Motor neuron (in vitro differentiated cells): ENCODE data around the gene EXPH5. TPM values are rescaled to one million over a fixed set of nuclear protein-coding genes. Genes with fewer than 3 reads are reported as not detected.
A peak's percentile ranks its signal among the peaks of the same experiment; 100 is the strongest.

ENCODE experiments used
- ATAC-seq, 8 experiments: fragments of 200-7000 bp; cut with Tn5 transposase; replicated peaks in 6 of 8; 2 replicates each; pipeline ENCODE4 v1.8.0; 2021; ENCODE audit warnings: mild to moderate bottlenecking in 8 of 8, moderate library complexity in 8 of 8
- H3K27ac ChIP-seq, 2 donors: fragments of 250-450 bp; sonication (Bioruptor Pico); 2 replicates each; pipeline ENCODE4 v1.9.0; 2021; ENCODE audit warnings: antibody characterized with exemption in 2 of 2, mild to moderate bottlenecking in 2 of 2, moderate library complexity in 1 of 2
- H3K4me1 ChIP-seq, 2 donors: fragments of 250-450 bp; sonication (Bioruptor Pico); replicated peaks in 1 of 2; 2 replicates each; pipeline ENCODE4 v1.6.1; 2021; ENCODE audit warnings: antibody characterized with exemption in 2 of 2, mild to moderate bottlenecking in 2 of 2, moderate library complexity in 1 of 2
- H3K4me3 ChIP-seq, 5 donors: fragments of 250-450 bp; sonication (Bioruptor Pico); 2 replicates each; pipeline ENCODE4 v1.9.0; 2021; ENCODE audit warnings: antibody characterized with exemption in 5 of 5, mild to moderate bottlenecking in 5 of 5, moderate library complexity in 4 of 5
- WGBS, 10 experiments: fragments of 450-650 bp; shearing (Covaris generic); methylation state at CpG; one replicate each; pipeline ENCODE4 v1.0.0; 2022; 5-methylcytosine and 5-hydroxymethylcytosine counted together
- in situ Hi-C, 9 experiments: fragments of 400-800 bp; cut with MboI; loops; one replicate each; pipeline ENCODE4 v1.15.0; 2021; ENCODE audit warnings: low sequenced_read_pairs in 9 of 9, low pct_unique_long_range_greater_than_20kb in 2 of 9; ENCODE audit not compliant: unreplicated experiment in 9 of 9
- total RNA-seq, 8 experiments: library from RNA; unstranded; fragments of 300-600 nt; gene quantifications; 2 replicates each; pipeline versions ENCODE4 v1.2.3 to v1.2.4, GENCODE V29; 2022

EXPH5 gene
- total RNA-seq, 8 experiments from 2014 or later: 0.16 to 17.3 (median 0.77) TPM

DNA sequence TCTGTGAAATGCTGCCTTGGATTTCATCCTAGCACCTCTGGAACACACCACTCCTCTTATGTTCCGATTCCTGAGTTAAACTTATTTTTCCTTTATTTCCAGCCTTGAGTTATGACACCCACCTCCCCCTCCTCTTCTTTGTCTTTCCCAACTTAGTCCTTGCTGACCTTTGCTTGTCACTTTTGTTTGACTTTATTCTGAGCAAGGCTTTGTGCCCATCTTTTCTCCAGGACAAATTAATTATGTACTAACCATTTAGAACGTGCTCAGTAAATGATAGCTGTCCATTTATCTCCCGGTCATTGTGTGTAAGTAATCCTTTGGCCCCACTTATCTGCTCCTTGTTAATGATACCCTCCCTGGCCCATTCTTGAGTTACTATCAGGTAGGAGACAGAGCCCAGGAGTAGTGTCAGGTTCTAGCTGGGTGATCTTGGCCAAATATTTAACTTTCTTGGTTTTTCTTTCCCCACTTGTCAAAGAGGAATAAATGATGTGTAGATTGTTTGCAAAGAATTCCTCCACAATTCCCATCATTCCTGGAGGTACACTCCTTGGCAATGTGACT lies 44.2 kb downstream of the EXPH5 start:
- WGBS, 10 experiments: 34 to 87% (median 60%) methylated on average over 1 to 3 of the region's 3 CpGs; no CpG with 5 or more reads in 1 of the 10 experiments
- H3K4me3 ChIP-seq: no peak overlapping the region
- no peaks in the 10 kb centered on the region for H3K4me1 ChIP-seq
- in situ Hi-C loops: no loop called here
- no peak overlapping the region for H3K27ac ChIP-seq
- ATAC-seq: no peak

DNA sequence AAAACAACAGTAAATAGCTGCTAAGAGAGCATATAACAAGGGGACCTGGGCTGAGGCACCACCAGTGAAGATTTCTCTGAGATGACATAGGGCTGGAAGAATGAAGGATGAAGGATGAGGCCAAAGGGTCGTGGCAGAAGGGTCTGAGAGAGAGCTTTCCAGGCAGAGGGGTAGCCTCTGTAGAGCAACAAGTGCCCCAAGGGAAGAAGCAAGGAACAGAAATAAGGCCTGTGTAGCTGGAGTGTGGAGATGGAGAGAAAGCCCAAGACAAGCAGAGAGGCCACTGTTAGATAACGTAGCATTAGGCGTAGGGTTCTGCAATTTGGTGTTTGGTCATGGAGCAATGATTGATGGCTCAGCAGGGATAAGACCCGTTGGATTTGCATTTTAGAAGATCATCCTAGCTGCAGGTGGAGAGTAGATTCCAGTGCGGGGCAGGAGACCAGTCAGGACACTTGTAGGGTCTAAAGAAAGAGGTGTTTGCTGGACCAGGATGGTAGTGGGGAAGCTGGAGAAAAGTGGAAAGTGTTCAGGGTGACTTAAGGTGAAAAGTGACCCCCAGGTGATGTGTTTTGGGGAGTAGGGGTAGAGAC lies 47.6 kb downstream of the EXPH5 start:
- ATAC-seq: no peak
- Histone ChIP-seq H3K4me1 (no peaks in the 10 kb centered on the region), H3K27ac (no peak overlapping the region), H3K4me3 (no peak overlapping the region)
- WGBS, 10 experiments: 58 to 93% (median 74%) methylated on average over 2 to 4 of the region's 5 CpGs; no CpG with 5 or more reads in 2 of the 10 experiments
- in situ Hi-C loops: no loop called here

GRCh38 chr11:108543316-108543964 lies 50.1 kb downstream of the EXPH5 start:
- H3K4me1 ChIP-seq: no peaks in the 10 kb centered on the region
- H3K27ac ChIP-seq: no peak overlapping the region
- H3K4me3 ChIP-seq: no peak overlapping the region
- in situ Hi-C loops: no loop called here
- peak in 3 of 8 experiments; percentile 48 to 63 (median 58) for ATAC-seq
- WGBS, 10 experiments: 0 to 78% (median 39%) methylated on average over 1 to 5 of the region's 5 CpGs; no CpG with 5 or more reads in 2 of the 10 experiments

DNA sequence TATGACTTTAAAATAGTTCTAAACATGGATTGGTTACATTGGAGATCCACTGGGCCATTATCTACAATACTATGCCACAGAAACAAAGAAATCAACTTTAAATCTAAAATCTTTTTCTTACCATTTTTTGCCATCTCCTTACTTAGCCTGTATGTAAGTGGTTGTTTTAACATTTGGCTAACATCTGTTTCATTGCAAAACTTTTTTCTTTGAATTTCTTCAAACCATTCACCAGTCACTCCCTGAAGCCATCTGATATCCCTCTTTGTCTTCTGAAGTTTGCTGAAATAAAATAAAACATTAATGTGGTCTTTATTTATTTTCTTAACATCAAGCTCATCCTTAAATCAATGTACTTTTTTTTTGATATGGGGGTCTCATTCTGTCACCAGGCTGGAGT lies 52.0 kb downstream of the EXPH5 start:
- no peak overlapping the region for H3K4me3 ChIP-seq
- in situ Hi-C loops: no loop called here
- no peak overlapping the region for H3K27ac ChIP-seq

GRCh38 chr11:108538502-108538901 lies 55.1 kb downstream of the EXPH5 start:
- in situ Hi-C loops: no loop called here
- 68 to 100% (median 89%) methylated on average over 1 to 4 of the region's 4 CpGs for WGBS, 10 experiments
- Histone ChIP-seq H3K4me1 (no peaks in the 10 kb centered on the region), H3K27ac (no peak overlapping the region), H3K4me3 (no peak overlapping the region)
- no peak for ATAC-seq

More for the DNA sequence above, 52.0 kb downstream of the EXPH5 start:
- H3K4me1 ChIP-seq: no peaks in the 10 kb centered on the region
- ATAC-seq: peak in 2 of 8 experiments; percentile 64 to 78

- ATAC-seq: peak in 4 of 8 experiments; percentile 16 to 56 (median 39)
- 0 to 83% (median 40%) methylated on average over 1 to 6 of the region's 8 CpGs; no CpG with 5 or more reads in 2 of the 10 experiments for WGBS, 10 experiments
- H3K4me1 ChIP-seq: no peaks in the 10 kb centered on the region
- H3K4me3 ChIP-seq: no peak overlapping the region
- no peak overlapping the region for H3K27ac ChIP-seq
- in situ Hi-C loops: no loop called here
Measured at GRCh38 chr11:108538022-108538424, 55.5 kb downstream of the EXPH5 start.

DNA sequence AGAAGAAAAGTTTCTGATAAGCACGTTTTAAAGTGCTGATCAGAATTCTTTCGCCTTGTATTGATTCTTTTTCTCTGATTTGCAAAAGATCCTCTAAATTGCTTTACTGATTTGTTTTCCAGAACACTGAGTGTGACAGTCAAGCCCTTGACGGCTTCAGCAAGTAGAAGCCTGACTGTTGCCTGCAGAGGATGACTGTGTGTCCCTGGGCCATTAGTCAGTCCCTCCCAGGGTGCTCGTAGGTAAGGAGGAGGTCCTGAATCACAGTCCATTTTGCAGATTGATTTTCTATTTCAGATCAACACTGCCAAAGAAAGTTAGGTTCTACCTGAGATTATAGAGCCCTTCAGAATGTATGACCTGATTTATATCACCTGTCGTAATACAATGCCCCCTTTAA lies 56.8 kb downstream of the EXPH5 start:
- Histone ChIP-seq H3K4me3 (no peak overlapping the region), H3K4me1 (no peaks in the 10 kb centered on the region), H3K27ac (no peak overlapping the region)
- in situ Hi-C loops: no loop called here
- WGBS, 10 experiments: 28 to 100% (median 88%) methylated on average over 1 to 5 of the region's 5 CpGs; no CpG with 5 or more reads in 1 of the 10 experiments
- ATAC-seq: no peak

- peak in 2 of 8 experiments; percentile 38 to 54 for ATAC-seq
- 70 to 100% (median 90%) methylated on average over 1 to 6 of the region's 6 CpGs; no CpG with 5 or more reads in 1 of the 10 experiments for WGBS, 10 experiments
Measured at GRCh38 chr11:108535384-108535955, 58.1 kb downstream of the EXPH5 start.

DNA sequence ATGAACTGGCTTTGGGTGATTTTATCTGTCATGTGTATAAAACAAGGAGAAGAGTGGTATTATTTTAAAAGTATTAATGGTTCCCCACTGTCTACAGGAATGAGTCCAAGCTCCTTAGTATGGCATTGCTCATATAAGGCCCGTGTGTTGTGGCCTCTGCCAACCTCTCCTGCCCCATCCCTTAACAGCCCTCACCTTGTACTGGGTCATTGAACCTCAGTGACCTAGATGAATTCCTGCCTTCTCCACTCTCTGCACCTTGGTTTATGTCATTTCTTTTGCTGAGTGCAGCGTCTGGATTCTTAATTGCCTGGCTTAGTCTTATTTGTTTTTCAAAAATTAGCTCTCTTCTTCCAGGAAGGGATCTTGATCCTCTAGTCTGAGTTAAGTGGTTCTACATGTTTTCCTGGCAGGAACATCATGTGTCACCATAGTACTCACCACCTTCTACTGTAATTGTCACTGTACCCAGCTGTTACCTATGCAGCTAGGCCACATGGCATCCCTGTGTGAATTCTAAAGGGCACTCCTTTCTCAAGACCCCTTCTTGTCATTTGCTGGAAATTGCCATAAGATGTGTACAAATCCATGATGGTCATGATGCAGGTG lies 59.2 kb downstream of the EXPH5 start:
- peak in 1 of 8 experiments; percentile 17 for ATAC-seq
- in situ Hi-C loops: no loop called here
- no peaks in the 10 kb centered on the region for H3K4me1 ChIP-seq
- H3K4me3 ChIP-seq: no peak overlapping the region
- 83 to 100% (median 100%) methylated on average over 1 to 2 of the region's 2 CpGs; no CpG with 5 or more reads in 3 of the 10 experiments for WGBS, 10 experiments
- no peak overlapping the region for H3K27ac ChIP-seq

More at GRCh38 chr11:108535384-108535955, 58.1 kb downstream of the EXPH5 start:
- no peaks in the 10 kb centered on the region for H3K4me1 ChIP-seq
- H3K4me3 ChIP-seq: no peak overlapping the region
- no peak overlapping the region for H3K27ac ChIP-seq
- in situ Hi-C loops: no loop called here

DNA sequence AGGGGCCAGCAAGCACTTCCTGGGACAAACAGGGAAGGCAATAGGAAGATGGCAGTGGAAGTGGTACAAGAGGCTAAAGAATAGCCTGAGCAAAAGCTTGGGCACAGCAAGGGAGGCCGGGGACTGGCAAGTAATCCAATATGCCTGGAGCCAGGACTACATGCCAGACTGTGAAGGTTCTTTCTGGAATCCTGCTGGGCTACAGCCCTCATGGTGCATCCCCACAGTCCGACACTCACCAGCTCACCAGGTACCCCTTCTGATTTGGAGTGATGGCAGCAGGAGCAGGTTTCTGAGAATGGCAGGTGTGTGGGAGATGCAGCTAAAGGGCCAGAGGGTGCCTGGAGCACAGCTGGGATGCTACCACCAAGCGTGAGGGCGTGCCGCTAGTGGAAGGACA lies 63.1 kb downstream of the EXPH5 start:
- Histone ChIP-seq H3K27ac (no peak overlapping the region), H3K4me3 (no peak overlapping the region), H3K4me1 (no peaks in the 10 kb centered on the region)
- no peak for ATAC-seq
- in situ Hi-C loops: no loop called here
- 80 to 100% (median 100%) methylated on average over 1 to 5 of the region's 5 CpGs; no CpG with 5 or more reads in 5 of the 10 experiments for WGBS, 10 experiments

DNA sequence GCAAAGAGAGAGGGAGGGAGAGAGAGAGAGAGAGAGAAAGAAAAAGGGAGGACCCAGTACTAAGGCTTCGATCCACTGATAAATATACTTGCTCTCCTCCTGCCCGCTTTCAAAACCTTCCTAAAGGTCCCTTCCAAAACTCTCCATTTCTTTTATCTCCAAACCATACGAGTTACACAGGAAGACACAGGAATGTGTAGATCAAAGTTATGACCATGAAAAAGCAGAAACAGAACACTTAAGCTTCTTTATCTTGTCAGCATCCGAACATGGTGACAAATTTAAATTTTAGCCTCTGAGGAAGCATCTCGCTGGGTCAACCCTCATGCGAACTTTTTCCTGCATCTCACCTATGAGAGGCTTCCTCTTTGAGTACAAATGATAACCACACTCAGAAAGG lies 66.2 kb downstream of the EXPH5 start:
- ATAC-seq: no peak
- WGBS, 10 experiments: 53 to 95% (median 81%) methylated on average over 1 to 6 of the region's 6 CpGs; no CpG with 5 or more reads in 1 of the 10 experiments

DNA sequence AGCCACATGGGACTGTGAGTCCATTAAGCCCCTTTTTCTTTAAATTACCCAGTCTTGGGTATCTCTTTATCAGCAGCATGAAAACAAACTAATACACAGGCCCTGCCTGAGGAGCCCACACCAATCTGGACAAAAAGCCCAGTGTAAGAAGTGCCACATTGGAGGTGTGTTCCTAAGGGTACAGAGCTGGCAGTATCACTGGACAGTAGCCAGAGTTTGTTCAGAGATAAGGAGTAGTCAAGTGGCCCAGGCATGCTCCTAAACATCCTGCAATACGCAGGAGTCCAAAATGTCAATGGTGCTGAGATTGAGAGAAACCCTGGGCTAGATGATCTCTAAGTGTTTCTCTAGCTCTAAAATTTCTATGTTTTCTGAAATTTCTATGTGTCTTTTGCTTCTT lies 68.4 kb downstream of the EXPH5 start:
- WGBS, 10 experiments: 100% methylated on average over 1 of the region's 1 CpG; no CpG with 5 or more reads in 7 of the 10 experiments
- Histone ChIP-seq H3K27ac (no peak overlapping the region), H3K4me3 (no peak overlapping the region), H3K4me1 (no peaks in the 10 kb centered on the region)
- in situ Hi-C loops: no loop called here
- no peak for ATAC-seq

More for the DNA sequence above, 66.2 kb downstream of the EXPH5 start:
- no peak overlapping the region for H3K4me3 ChIP-seq
- in situ Hi-C loops: no loop called here
- no peaks in the 10 kb centered on the region for H3K4me1 ChIP-seq
- no peak overlapping the region for H3K27ac ChIP-seq

GRCh38 chr11:108524422-108524821 lies 69.1 kb downstream of the EXPH5 start:
- Histone ChIP-seq H3K4me3 (no peak overlapping the region), H3K27ac (no peak overlapping the region), H3K4me1 (no peaks in the 10 kb centered on the region)
- ATAC-seq: no peak
- in situ Hi-C loops: no loop called here
